Measurements from ENCODE around the gene GSG1L2. TPM values are rescaled to one million over a fixed set of nuclear protein-coding genes. Genes with fewer than 3 reads are reported as not detected.

Gene GSG1L2
- total RNA-seq (not detected in 2 replicates), polyA plus RNA-seq (not detected in 2 replicates), polyA minus RNA-seq (not detected in 2 replicates), Bru-seq, nascent RNA (not detected), BruChase-seq, experiment 1, labeled RNA remaining after a 6-hour chase (not detected), BruChase-seq, experiment 2, labeled RNA remaining after a 2-hour chase (not detected)
- not detected in 2 replicates for polyA plus RNA-seq (2011; cell fraction: cytosol; rRNA removed)
- polyA plus RNA-seq (2011; cell fraction: nucleus; rRNA removed), result not detected in 2 replicates
- polyA plus RNA-seq (2012), result not detected in 2 replicates
- polyA minus RNA-seq (2011; cell fraction: cytosol; rRNA and poly(A)+ RNA removed), result not detected
- polyA minus RNA-seq (2011; cell fraction: nucleus; rRNA and poly(A)+ RNA removed), result not detected in 2 replicates
- long read RNA-seq, result 0 reads

DNA sequence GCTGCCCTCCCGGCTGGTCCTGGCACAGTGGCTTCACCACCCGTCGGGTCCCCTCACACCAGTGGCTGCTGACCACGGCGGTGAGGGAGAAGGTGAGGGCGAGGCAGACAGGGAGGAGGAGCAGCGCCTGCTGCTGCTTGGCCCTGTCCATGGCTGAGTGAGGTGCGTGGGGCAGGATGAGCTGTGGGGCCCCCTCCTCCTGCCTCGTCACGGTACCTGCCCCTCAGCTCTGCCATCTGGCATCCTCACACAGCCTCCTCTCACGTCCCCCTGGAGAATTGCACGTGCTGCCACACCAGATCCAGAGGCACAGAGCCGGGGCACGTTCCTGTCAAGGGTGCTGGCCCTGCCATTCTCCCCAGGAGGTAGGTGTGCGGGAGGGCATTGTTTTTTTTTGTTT, at the start of gene GSG1L2:
TSS of gene GSG1L2 (minus strand) at position 159 of the 400 bp plus-strand sequence. CDS start at position 151, 8 bp downstream.
- H3K4me1 ChIP-seq (ENCODE audit: control insufficient read depth, extremely low read depth, insufficient read depth, low read length), result no peaks in the 10 kb centered on the region
- H3K36me3 ChIP-seq (ENCODE audit: control insufficient read depth in 2 of 2, extremely low read depth in 1 of 2, insufficient read depth in 2 of 2, low read length in 2 of 2), result no peaks in the 10 kb centered on the region
- H3K27me3 ChIP-seq (ENCODE audit: control insufficient read depth in 2 of 2, insufficient read depth in 2 of 2, low read length in 2 of 2), result no peaks in the 10 kb centered on the region
- intact Hi-C loops (cut with micrococcal nuclease) (no loop called here), dilution Hi-C loops (cut with MboI; ENCODE audit: extremely low pct_ligation_motif_present, low sequenced_read_pairs) (no loop called here)
- H3K4me3 ChIP-seq (replicated peaks in 1 of 3; ENCODE audit: insufficient read depth in 1 of 3, low read depth in 1 of 3, low read length in 3 of 3), result no peak within 1 kb of the TSS
- H4K20me1 ChIP-seq (replicated peaks; ENCODE audit: control insufficient read depth, extremely low read depth, insufficient read depth, low read length), result no peaks in the 10 kb centered on the region
- POLR2A ChIA-PET, result no interaction called here
- H3K79me2 ChIP-seq (ENCODE audit: control insufficient read depth, insufficient read depth, low read length), result no peaks in the 10 kb centered on the region
- no peak within 1 kb of the TSS for H3K4me2 ChIP-seq (ENCODE audit: insufficient read depth, low read length)
- BruUV-seq (replicated peaks), result no TSS peak
- no peaks in the 10 kb centered on the region for H3K9me1 ChIP-seq (replicated peaks; ENCODE audit: control insufficient read depth, extremely low read depth, insufficient read depth, low read length)
- no peak within 1 kb of the TSS for H3K9ac ChIP-seq (replicated peaks; ENCODE audit: extremely low read depth, insufficient read depth, low read length)
- no peak for DNase-seq (ENCODE audit: low read depth, low spot score)
- H2AFZ ChIP-seq (ENCODE audit: low read depth, low read length), result no peak within 1 kb of the TSS
- H3K9me3 ChIP-seq (replicated peaks; ENCODE audit: control insufficient read depth, insufficient read depth, low read length), result no peaks in the 10 kb centered on the region
- H3K27ac ChIP-seq (ENCODE audit: insufficient read depth, low read depth, low read length), result no peak within 1 kb of the TSS
- TF ChIP-seq MYC (IDR thresholded peaks at IDR 0.05; ENCODE audit: low read depth, low read length), result no peak
- TF ChIP-seq GATA2 (IDR thresholded peaks at IDR 0.05; ENCODE audit: insufficient read depth, insufficient read length, low read depth, low read length), result no peak
- TF ChIP-seq POLR2A (IDR thresholded peaks at IDR 0.05; ENCODE audit: low read depth, low read length), result no peak
- TF ChIP-seq POLR2AphosphoS5 (IDR thresholded peaks at IDR 0.05; ENCODE audit: insufficient read depth, low read depth, low read length), result no peak
- TF ChIP-seq EZH2 (IDR thresholded peaks at IDR 0.05; ENCODE audit: borderline replicate concordance, low read depth, low read length, severe bottlenecking), result no peak
- TF ChIP-seq, protein P1, sequence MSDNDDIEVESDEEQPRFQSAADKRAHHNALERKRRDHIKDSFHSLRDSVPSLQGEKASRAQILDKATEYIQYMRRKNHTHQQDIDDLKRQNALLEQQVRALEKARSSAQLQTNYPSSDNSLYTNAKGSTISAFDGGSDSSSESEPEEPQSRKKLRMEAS (IDR thresholded peaks at IDR 0.05; ENCODE audit: insufficient read depth, insufficient read length), result no peak
- CTCF ChIA-PET, result no interaction called here
- FAIRE-seq, result no peak

- no TSS peak for BruUV-seq (replicated peaks)
- no peak for DNase-seq (ENCODE audit: low read depth, low spot score)
- H3K4me3 ChIP-seq (replicated peaks in 1 of 3; ENCODE audit: insufficient read depth in 1 of 3, low read depth in 1 of 3, low read length in 3 of 3), result no peak overlapping the region
- H3K27ac ChIP-seq (ENCODE audit: insufficient read depth, low read depth, low read length), result no peak overlapping the region
- FAIRE-seq, result no peak
- H3K4me1 ChIP-seq (ENCODE audit: control insufficient read depth, extremely low read depth, insufficient read depth, low read length), result no peaks in the 10 kb centered on the region
- no peak overlapping the region for H3K9ac ChIP-seq (replicated peaks; ENCODE audit: extremely low read depth, insufficient read depth, low read length)
- no peak overlapping the region for H2AFZ ChIP-seq (ENCODE audit: low read depth, low read length)
- H3K79me2 ChIP-seq (ENCODE audit: control insufficient read depth, insufficient read depth, low read length), result no peaks in the 10 kb centered on the region
- TF ChIP-seq MYC (IDR thresholded peaks at IDR 0.05; ENCODE audit: low read depth, low read length) (no peak), POLR2A (IDR thresholded peaks at IDR 0.05; ENCODE audit: low read depth, low read length) (no peak)
- TF ChIP-seq, protein P1 (IDR thresholded peaks at IDR 0.05; ENCODE audit: insufficient read depth, insufficient read length), result no peak
- dilution Hi-C loops (cut with MboI; ENCODE audit: extremely low pct_ligation_motif_present, low sequenced_read_pairs) (no loop called here), intact Hi-C loops (cut with micrococcal nuclease) (no loop called here)
- CTCF ChIA-PET, result no interaction called here
- no peaks in the 10 kb centered on the region for H3K27me3 ChIP-seq (ENCODE audit: control insufficient read depth in 2 of 2, insufficient read depth in 2 of 2, low read length in 2 of 2)
- POLR2A ChIA-PET, result no interaction called here
- H3K36me3 ChIP-seq (ENCODE audit: control insufficient read depth in 2 of 2, extremely low read depth in 1 of 2, insufficient read depth in 2 of 2, low read length in 2 of 2), result no peaks in the 10 kb centered on the region
- no peaks in the 10 kb centered on the region for H4K20me1 ChIP-seq (replicated peaks; ENCODE audit: control insufficient read depth, extremely low read depth, insufficient read depth, low read length)
- no peaks in the 10 kb centered on the region for H3K9me3 ChIP-seq (replicated peaks; ENCODE audit: control insufficient read depth, insufficient read depth, low read length)
- no peaks in the 10 kb centered on the region for H3K9me1 ChIP-seq (replicated peaks; ENCODE audit: control insufficient read depth, extremely low read depth, insufficient read depth, low read length)
- H3K4me2 ChIP-seq (ENCODE audit: insufficient read depth, low read length), result no peak overlapping the region
These were observed 46.7 kb upstream of the GSG1L2 start for GRCh38 chr17:9868552-9868951.
